Omental fat pad (tissue), 4 donors: Measurements from ENCODE around the gene ERC2. TPM values are rescaled to one million over a fixed set of nuclear protein-coding genes. Genes with fewer than 3 reads are reported as not detected.

Experiments used
- ATAC-seq: fragments of 150-250 bp; one replicate; pipeline ENCODE4 v1.9.1; 2016; ENCODE audit warnings: mild to moderate bottlenecking, moderate library complexity; ENCODE audit not compliant: low FRiP score
- DNase-seq: peaks from one replicate; pipeline ENCODE4 v3.0.0-alpha.2; 2019; ENCODE audit warnings: low spot score
- total RNA-seq, 4 donors: library from RNA; depleted of rRNA; stranded (reverse); fragments of >200 nt; gene quantifications; one replicate each; pipeline ENCODE4 v1.1.0, GENCODE V29; 2016
- TF ChIP-seq, protein P1 (sequence below), 3 donors: fragments of 450-650 bp; IDR thresholded peaks; one replicate each; pipeline ENCODE4 v1.5.1; 2016 to 2017; ENCODE audit warnings: antibody characterized with exemption in 3 of 3, mild to moderate bottlenecking in 3 of 3, moderate library complexity in 2 of 3

ERC2 gene
- total RNA-seq, 4 donors from 2014 or later, result 0.75 to 4.2 (median 2.3) TPM; not detected in 1

DNA sequence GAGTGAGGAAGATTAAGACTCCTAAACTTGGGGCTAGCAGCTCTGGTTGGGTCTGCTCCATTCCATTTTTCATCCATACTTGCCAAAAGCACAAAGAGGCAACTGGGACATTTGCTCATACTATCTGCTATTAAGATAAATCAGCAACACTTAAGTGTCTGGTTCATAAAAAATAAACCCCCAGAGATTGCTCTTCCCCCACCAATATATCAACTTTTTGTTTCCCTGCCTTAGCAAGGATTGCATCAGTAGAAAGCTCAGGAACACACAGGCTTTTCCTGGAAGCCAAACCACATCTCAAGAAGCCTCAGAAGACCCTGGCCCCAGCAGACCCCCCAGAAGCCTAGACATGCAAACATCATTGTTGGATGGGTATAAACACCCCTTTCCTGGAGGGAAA, 748.8 kb downstream of the ERC2 start:
- ATAC-seq (no peak), DNase-seq (no peak)
- TF ChIP-seq, protein P1, sequence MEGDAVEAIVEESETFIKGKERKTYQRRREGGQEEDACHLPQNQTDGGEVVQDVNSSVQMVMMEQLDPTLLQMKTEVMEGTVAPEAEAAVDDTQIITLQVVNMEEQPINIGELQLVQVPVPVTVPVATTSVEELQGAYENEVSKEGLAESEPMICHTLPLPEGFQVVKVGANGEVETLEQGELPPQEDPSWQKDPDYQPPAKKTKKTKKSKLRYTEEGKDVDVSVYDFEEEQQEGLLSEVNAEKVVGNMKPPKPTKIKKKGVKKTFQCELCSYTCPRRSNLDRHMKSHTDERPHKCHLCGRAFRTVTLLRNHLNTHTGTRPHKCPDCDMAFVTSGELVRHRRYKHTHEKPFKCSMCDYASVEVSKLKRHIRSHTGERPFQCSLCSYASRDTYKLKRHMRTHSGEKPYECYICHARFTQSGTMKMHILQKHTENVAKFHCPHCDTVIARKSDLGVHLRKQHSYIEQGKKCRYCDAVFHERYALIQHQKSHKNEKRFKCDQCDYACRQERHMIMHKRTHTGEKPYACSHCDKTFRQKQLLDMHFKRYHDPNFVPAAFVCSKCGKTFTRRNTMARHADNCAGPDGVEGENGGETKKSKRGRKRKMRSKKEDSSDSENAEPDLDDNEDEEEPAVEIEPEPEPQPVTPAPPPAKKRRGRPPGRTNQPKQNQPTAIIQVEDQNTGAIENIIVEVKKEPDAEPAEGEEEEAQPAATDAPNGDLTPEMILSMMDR (IDR thresholded peaks at IDR 0.05), result no peak

DNA sequence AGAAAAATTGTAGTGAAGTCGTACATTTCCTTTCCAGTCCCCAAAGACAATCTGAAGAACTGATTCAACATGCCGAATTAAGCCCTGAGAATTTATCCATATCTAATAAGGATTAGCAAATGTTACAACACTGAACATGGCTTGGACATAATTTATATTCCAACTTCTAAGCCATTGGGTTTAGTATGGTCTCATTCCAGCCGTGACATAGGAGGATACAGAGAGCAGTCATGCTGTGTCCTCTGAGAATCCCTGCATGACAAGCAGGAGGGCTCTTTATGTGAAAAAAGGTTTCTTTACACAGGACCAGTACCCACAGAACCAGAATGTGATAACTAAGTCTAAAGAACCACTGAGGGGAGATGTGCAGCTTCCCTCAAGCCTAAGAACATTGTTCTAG, 749.3 kb downstream of the ERC2 start:
- ATAC-seq (no peak), DNase-seq (no peak)
- TF ChIP-seq, protein P1 (IDR thresholded peaks at IDR 0.05), result no peak

DNA sequence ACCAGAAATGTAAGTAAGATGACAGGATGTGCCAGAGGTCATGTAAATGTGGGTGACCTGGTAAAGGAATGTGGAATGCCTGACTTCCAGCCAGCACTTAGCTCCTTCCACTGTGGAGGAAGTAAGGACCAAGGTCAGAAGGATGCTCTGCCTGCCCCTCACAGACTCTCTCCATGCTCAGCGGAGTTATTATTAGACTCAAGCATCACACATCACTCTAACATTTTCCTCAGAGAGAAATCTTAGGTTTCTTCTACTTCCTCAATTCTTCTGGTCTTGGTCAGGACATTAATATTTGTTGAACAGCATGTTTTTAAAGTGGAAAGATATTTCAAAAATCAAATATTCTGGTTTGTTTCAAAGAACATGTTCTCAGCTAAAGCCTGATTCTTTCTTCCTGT, 749.7 kb downstream of the ERC2 start:
- ATAC-seq, result no peak
- TF ChIP-seq, protein P1 (IDR thresholded peaks at IDR 0.05), result no peak
- no peak for DNase-seq

DNA sequence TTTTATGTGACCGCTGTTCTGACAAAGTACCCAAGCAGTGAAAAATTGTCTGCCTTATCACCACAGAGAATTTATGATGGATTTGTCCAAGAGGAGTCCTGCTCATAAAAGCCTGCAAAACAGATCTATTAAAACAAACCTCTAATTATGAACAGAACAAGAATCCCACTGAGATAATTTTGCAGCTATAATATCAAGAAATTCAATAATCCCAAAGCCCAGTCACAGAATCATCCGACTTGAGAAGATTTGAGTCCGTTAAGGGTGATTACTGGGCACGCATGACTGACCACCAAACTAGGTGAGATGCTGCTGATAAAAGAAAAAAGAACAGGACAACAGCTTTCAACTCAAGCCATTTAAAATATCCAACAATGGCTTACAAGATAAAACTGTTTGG, 750.2 kb downstream of the ERC2 start:
- DNase-seq, result no peak
- ATAC-seq, result no peak
- TF ChIP-seq, protein P1 (IDR thresholded peaks at IDR 0.05), result no peak

DNA sequence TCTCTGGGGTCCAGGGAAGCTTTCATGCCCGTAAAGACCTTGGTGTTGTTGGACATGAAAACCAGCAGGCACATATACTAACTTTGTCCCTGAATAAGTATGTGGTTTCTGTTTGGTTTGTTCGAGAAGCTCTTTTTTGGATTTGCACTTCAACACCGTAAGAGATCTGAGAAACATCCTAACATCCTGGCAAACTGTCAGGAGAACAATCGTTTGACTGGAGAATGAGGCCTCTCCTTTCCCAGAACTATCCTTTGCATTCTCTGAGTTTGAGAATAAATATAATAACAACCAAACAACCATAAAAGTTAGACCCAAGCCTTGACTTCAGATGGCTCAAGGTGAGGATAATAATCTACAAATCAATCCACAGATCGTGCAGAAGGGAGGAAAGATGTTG, 750.8 kb downstream of the ERC2 start:
- TF ChIP-seq, protein P1 (IDR thresholded peaks at IDR 0.05), result no peak
- ATAC-seq (no peak), DNase-seq (no peak)

DNA sequence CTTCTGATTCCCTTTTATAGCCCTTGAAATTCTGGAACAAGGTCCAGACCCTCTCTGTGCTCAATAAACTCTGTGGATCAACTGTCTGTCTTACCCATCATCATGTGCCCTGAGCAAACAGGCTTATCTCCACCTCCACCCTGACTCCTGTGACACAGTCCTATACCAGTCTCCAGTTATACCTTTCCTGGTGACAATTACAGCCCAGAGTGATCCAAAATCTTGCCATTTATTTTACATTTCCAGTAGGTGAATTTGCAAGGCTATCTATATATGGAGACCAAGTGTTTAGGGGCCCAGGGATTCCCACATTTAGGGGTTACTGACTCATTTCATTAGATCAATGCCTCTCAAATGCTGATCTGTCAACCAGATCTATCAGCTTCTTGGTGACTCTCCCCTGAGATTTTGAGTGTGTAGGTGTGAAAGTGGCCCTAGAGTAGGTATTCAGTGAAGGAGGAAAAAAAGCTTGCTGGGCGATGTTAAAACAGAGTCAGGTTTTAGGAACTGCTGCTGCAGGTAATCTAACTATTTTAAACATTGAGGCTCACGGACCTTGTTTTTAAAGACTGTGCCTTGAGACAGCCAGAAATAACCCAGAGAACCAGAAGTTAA, 751.5 kb downstream of the ERC2 start:
- TF ChIP-seq, protein P1 (IDR thresholded peaks at IDR 0.05), result no peak
- DNase-seq (no peak), ATAC-seq (no peak)

DNA sequence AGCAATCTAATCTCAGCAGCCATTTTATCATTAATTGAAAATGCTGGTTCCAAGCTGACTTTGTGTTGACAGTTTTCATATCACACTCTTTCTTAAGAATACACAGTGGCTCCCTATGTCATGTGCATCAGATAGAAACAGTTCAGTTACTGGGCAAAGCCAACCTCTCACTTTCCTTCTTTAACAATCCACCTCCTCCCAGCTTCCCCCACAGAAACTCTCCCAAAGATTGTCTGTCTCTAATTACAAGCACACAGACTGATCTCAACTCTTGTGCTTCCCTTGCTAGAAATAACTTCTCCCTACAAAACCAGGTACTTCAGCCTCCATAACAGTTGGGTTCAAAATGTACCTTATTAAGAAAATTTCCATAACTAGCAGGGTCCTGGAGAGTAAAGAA, 752.2 kb downstream of the ERC2 start:
- TF ChIP-seq, protein P1 (IDR thresholded peaks at IDR 0.05), result no peak

More for the DNA sequence above, 752.2 kb downstream of the ERC2 start:
- no peak for DNase-seq
- ATAC-seq, result no peak
